Stimulated activated CD8-positive, alpha-beta memory T cell treated with anti-CD3 and anti-CD28 coated beads, Interleukin-7, amount 100 ng/mL, for 4 hours (primary cell): ENCODE data around the gene OR5I1.
"Not testable (repeated sequence)": the region's sequence is repeated elsewhere in the genome, so short reads cannot be mapped to it uniquely, and the experiment has no call there.

Experiments
- DNase-seq, 2 donors: peaks; one replicate each; pipeline ENCODE4 v3.0.0-alpha.2; 2020; ENCODE audit warnings: low read depth in 2 of 2

Gene OR5I1

DNA sequence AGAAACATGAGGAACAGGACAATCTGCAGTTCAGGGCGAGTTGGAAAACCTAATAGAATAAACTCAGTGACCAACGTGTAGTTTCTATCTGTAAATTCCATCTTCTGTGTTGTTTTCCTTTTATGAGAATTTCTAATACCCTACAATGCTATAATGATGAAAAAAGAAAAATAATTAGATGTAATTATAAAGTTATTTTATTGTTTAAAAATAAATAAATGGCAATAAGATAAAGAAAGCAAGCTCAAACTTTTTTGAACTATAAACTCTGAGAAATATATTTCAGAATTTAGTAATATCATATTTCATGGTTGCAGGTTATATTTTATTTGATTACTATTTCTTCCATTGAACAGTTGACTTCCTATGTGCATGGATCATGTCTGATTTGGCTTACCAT is at the start of gene OR5I1:
Gene OR5I1 (minus strand): TSS at position 101 of the 400 bp plus-strand sequence. CDS start 0 bp downstream, at position 101.
- DNase-seq: no peak

DNA sequence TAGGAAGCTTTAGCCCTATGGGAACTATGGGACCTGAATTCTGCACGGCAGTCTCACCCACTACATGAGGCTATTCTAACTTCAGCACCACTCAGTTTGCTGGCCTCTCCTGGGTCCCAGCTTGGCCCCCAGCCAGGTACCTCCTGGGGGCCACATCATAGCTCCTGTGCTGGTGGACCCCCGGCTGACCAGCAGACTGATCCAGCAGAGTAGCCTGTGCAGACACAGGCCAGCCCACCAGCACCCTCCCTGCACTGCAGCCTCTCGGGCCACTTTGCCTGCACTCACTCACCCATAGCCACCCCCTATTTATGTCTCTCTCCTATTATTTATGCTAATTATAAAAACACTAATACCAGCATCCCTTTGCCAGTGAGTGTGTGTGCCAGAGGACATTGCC is 34.7 kb upstream of the OR5I1 start:
- DNase-seq: no peak

DNA sequence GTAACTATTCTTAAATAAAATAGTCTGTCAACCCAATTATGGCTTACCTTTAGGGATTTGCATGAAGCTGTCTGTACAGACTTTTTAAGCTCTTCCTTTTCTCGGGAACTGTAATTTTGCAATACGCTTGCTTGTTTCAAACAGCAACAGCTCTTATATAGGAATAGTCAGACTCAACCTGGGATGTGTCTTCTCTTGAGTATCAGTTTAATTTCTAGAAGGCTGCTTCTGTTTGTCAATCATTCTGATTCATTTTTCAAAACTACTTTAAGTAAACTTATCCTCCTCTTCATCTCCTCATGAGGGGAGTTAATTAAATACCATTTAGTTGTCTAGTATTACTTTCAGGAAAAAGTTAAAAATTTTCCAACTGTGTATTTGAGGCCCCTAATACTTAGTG is 33.6 kb upstream of the OR5I1 start, which contains the start of gene OR10AG1:
Gene OR10AG1 (minus strand): TSS at position 101 of the 400 bp plus-strand sequence. CDS start 38 bp downstream, at position 63.
- no peak for DNase-seq

DNA sequence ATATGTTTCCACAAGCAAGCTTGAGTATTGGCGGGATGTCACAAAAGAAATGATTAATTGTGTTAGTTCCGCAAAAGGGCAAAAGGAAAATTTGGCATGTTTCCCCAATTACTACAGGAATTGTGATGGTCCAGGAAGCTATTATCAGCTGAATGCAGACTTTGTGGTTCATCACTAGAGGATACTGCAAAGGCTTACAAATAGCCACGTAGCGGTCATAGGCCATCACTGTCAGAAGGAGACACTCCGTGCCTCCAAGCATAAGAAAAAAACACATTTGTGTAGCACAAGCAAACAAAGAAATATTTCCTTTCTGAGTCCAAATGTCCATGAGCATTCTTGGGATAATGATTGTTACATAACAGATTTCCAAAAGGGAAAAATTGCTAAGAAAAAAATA is 31.7 kb upstream of the OR5I1 start:
- no peak for DNase-seq

DNA sequence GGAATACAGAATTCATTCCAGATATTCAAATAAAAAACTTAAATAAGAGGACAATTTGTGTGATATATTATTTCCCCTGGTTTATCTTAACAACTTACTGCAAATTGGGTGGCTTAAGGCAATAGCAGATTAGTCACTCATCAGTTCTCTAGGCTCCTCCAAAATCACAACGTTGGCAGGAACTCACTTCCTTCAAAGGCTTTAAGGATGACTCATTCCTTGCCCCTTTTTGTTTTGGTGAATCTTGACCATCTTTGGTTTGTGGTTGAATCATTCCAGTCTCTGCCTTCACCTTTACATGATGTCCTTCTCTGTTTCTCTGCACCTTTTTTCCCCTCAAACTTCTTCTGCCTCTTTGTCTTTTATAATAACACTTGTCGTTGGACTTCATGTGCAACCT is 30.2 kb upstream of the OR5I1 start:
- DNase-seq: no peak

DNA sequence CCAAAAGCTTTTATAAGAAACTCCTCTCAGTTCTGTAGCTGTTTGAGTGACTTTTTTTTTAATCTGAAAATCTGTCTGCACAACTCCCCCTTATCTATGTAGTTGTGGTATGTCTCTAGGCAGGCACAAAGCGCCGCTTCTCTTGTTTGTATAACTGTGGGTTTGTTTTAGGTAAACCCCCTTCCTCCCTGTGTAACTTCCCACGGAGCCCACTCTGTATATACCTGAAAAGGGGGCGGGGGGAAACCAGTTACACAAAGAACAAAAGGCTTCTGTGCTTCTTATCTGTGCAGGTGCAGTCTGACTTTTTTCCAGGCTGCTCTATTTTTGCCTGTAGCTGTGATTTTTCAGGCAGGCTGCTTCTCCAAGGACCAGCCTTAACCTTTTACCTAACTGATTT is 20.3 kb upstream of the OR5I1 start:
- DNase-seq: no peak

DNA sequence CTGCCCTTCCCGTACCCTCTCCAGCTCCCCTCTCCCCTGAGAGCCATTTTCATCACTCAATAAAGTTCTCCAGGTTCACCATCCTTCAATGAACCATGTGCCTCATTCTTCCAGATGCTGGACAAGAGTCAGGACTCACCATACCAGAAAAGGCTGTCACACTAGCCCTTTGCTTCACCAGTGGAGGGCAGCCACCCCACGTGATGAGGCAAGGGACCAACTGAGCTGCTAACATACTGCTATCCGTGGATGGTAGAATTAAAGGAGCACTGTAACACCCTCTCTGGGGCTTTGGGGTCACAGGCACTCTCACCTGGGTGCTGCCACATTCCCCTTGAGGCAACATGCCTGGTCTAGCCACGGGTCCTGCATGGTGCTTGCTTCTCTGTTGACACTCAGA is 13.1 kb upstream of the OR5I1 start:
- no peak for DNase-seq

DNA sequence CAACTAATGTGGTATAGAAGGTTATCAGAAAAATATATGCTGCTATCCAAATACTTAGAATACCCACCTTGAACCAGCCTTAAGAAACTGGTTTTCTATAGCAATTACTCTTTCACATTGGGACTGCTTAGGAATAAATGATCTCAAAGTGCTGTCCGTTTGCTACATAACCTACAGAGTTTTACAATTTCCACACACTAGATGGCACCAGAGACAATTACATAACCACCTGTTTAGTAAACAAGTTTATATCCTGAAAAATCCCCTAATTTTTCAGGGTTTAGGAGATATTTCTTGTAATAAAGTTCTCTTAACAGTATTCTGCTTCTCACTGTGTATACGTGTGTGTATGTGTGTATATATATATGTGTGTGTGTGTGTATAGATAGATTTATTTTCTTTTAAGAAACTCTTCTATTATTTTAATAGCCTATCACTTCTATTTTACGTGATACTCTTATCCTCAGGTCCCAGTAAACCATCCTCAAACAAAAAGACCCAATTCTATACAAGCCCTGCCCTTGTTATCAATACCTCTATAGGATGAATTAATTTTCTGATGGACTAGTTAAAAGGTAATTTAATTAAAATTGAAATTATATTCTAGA is 6.7 kb upstream of the OR5I1 start:
- no peak for DNase-seq

DNA sequence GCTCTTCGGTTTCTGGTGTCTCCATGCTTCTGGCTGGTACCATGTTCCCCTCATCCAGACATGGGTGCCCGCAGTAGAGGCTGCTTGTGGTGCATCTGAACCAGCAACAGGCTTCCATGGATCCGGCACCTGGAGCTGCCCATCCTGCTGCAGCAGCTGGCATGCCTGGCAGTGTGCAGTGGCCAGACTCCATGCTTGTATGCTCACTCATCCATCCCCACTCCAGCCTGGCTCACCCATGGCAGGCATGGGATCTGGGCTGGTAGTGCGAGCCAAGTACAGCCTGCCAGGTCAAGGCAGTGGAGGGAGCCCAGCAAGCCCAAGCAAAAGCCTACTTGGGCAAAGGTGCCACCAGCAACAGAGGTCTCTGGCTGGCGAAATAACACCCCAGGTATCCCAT is 15.7 kb downstream of the OR5I1 start:
- no peak for DNase-seq

DNA sequence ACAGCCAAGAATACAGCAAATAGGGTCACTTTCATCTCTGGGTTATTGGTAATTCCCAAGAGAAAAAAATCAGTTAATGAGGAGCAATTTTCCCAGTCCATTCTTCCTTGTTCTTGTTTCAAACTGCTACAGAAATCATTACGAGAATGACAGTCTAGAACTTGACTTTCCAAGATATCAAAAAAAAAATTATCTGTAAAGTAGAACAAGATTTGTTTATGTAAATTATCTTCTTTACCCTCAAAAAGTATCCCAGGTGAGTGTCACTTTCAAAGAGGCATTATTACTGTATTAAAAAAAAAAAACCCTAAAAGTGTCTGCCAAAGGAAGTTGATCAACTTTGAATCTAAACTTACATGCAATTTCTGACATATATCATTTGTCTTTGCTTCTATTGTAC is 21.7 kb downstream of the OR5I1 start, which contains the start of gene OR5W2:
Gene OR5W2 (minus strand): TSS at position 101 of the 400 bp plus-strand sequence. CDS start 0 bp downstream, at position 101.
- no peak for DNase-seq

DNA sequence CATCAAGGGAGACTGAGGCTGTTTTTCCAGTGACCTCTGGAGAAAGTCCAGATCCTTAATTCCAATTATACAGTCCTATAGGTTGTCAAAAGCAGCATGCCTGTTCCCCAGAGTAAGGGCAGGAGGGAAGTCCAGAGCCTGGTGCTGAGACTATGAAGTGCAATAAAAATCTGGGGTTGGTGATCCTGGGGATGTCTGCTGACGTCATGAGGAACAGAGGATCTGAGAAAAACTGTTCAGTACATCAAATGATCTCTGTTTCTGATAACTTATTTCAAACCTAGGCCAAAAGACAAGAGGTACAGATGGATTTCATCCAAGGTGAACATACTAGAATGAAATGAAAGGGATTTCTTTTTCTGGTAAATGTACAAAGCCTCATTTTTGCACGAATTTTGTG is 33.9 kb downstream of the OR5I1 start:
- DNase-seq: no peak

DNA sequence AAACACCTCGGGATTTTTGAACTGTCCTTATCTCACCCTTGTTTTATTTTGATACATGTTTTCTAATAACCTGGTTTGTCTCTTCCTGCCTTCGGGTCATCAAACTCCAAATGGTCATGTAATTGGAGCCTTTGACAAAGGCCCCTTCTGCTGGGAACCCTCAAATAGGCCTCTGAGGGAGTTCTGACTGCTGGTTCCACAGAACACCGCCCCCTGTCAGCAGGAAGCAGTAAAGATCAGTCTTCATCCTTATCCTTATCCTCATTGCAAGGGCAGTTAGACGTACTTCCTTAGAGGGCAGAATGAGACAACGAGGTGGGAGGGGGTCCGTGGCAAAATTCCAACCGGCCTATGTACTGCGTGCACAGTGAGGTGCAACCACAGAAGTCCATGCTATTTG is 41.0 kb downstream of the OR5I1 start:
- DNase-seq: no peak

DNA sequence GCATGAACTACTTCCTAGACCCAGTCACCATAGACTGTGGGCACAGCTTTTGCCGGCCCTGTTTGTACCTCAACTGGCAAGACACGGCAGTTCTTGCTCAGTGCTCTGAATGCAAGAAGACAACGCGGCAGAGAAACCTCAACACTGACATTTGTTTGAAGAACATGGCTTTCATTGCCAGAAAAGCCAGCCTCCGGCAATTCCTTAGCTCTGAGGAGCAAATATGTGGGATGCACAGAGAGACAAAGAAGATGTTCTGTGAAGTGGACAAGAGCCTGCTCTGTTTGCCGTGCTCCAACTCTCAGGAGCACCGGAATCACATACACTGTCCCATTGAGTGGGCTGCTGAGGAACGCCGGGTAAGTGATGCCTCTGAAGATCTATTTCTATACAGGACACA is 50.7 kb downstream of the OR5I1 start:
- not testable (repeated sequence) for DNase-seq
